Stomach smooth muscle (tissue), 2 donors: ENCODE measurements around the gene ADAMTSL2.

Experiments used
- H3K27ac ChIP-seq: one replicate; pipeline ENCODE4 v1.7.0; 2013; ENCODE audit warnings: mild to moderate bottlenecking, low read length, inconsistent platforms
- H3K27me3 ChIP-seq, 2 donors: one replicate each; pipeline ENCODE4 v1.7.0; 2013; ENCODE audit warnings: low read length in 2 of 2; ENCODE audit not compliant: insufficient read depth in 2 of 2, control insufficient read depth in 1 of 2
- H3K36me3 ChIP-seq, 2 donors: one replicate each; pipeline ENCODE4 v1.7.0; 2013; ENCODE audit warnings: low read length in 2 of 2; ENCODE audit not compliant: control insufficient read depth in 2 of 2, insufficient read depth in 2 of 2
- H3K4me1 ChIP-seq: one replicate; pipeline ENCODE4 v1.7.0; 2013; ENCODE audit warnings: low read length; ENCODE audit not compliant: control insufficient read depth, insufficient read depth
- H3K4me3 ChIP-seq, 2 donors: one replicate each; pipeline ENCODE4 v1.7.0; 2013; ENCODE audit warnings: low read length in 2 of 2
- H3K9ac ChIP-seq, 2 donors: one replicate each; pipeline ENCODE4 v1.7.0; 2013; ENCODE audit warnings: low read length in 2 of 2, mild to moderate bottlenecking in 1 of 2
- H3K9me3 ChIP-seq, 2 donors: one replicate each; pipeline ENCODE4 v1.7.0; 2013; ENCODE audit warnings: low read length in 2 of 2; ENCODE audit not compliant: control insufficient read depth in 2 of 2
- donor health status: healthy.
- donor health status: Pancreatic carcinoma.

ADAMTSL2 gene

DNA sequence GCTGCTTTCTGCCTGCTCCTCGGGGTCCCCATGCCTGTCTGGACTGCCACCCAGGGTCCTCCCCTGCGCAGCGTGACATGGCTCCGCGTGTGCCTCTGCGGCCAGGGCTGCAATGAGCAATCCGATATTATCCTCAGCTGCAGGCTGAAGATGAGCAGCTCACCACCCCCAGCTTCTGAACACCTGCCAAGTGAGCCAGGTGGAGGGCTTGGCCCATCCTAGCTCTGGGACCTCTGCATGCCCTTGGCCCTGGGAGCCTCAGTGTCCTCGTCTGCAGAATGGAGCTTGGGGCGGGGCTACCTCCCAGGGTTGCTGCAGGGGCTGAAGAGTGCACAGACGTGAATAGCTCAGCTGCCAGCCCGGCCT lies 5.6 kb upstream of the ADAMTSL2 start:
- Histone ChIP-seq H3K4me3 (no peak overlapping the region), H3K36me3 (no peaks in the 10 kb centered on the region), H3K9me3 (no peaks in the 10 kb centered on the region), H3K27me3 (peaks cover 0 to 2% of the 10 kb centered on the region in 2 donors), H3K27ac (no peak overlapping the region), H3K9ac (no peak overlapping the region), H3K4me1 (peaks cover 37% of the 10 kb centered on the region)

DNA sequence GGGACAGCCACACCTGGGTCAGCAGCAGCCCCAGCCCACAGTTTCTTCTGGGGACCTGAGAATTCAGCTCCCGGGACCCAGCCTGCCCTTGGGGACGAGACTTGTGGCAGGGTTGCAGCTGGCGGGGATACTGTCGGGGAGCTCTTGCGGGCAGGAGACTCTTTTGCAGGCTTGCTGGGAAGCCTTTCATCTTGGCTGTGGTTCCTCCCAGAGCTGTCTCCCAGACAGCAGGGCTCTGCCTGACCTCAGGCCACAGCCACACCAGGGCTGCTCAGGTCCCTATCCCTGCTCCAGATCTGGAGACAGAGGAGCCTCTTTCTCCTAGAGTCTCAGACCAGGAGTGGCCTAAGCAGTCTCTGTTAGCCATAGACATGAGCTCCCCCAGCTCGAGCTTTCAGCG lies 5.0 kb upstream of the ADAMTSL2 start:
- Histone ChIP-seq H3K9me3 (no peaks in the 10 kb centered on the region), H3K4me3 (no peak overlapping the region), H3K27me3 (peaks cover 0 to 2% of the 10 kb centered on the region in 2 donors), H3K9ac (no peak overlapping the region), H3K4me1 (peaks cover 43% of the 10 kb centered on the region), H3K36me3 (no peaks in the 10 kb centered on the region), H3K27ac (no peak overlapping the region)

DNA sequence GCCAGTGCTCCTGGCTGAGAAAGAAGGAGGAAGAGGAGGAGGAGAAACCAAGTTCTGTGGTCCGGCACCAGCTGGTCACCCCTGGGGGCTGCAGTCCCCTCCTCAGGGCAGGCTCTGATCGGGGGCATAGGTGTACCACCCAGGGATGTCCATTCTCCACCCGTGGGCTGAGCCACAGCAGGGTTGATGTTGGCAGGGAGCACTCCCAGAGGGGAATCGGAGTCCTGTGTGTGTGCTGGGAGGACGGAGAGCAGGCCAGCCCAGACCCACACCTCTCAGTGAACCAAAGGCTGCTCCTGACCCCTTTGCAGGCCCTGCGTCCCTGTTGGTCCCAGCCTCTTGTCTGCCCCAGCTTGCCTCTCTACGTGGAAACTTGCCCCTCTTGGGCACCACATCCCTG lies 4.6 kb upstream of the ADAMTSL2 start:
- Histone ChIP-seq H3K27ac (no peak overlapping the region), H3K4me1 (peaks cover 46% of the 10 kb centered on the region), H3K4me3 (no peak overlapping the region), H3K9ac (no peak overlapping the region), H3K36me3 (no peaks in the 10 kb centered on the region), H3K27me3 (peaks cover 0 to 2% of the 10 kb centered on the region in 2 donors), H3K9me3 (no peaks in the 10 kb centered on the region)

DNA sequence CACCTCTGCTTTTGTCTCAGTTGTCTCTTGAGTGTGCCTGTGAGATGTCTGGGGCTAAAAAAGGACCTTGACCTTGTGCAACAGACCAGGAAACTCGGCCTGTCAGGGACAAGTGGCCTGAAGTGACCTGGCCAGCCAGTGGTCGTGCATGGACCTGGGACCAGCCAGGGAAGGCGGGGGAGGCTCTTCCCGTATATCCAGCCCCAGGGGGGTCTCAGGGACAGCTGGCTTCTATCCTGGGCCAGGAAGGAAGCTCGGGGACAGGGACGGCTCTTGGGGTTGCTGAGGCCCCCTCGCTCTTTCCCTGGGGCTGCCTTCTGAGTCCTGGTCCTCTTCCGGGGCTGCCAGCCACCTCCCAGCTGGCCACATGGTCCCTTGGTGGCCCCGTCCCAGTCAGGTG lies 3.2 kb upstream of the ADAMTSL2 start:
- Histone ChIP-seq H3K4me1 (peaks cover 52% of the 10 kb centered on the region), H3K4me3 (no peak overlapping the region), H3K9me3 (no peaks in the 10 kb centered on the region), H3K9ac (no peak overlapping the region), H3K36me3 (no peaks in the 10 kb centered on the region), H3K27ac (no peak overlapping the region), H3K27me3 (no peaks in the 10 kb centered on the region)

DNA sequence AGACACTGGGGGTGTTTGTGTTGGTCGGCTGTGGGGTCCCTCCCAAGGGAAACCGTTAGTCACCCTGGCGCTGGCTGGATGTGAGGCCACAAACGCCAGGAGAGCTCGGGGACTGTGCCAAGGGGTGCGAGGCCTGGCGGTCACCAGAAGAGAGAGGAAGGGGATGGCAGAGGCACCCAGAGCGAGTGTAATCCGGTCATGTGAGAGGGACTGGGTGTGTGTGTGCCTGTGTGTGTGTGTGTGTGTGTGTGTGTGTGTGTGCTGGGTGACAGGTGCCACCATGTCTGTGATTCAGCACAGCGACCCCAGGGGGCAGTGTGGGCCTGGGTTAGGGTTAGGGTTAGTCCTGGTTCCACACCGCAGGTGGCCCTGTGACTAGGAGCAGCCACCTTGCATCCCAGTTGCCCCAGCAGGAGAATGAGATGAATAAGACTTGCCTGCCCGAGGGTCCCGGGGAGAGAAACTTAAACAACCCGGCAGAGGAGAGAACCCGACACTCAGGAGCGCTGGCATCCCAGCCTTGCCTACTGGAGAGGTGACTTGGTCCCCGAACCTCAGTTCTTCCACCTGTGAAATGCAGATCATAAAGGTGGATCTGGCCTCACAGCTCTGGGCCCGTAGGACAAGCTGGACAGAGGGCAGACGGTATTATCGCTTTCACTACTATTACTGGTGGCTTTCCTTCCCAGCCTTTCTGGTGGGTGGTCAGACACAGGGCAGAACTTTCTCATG lies 1.4 kb upstream of the ADAMTSL2 start:
- Histone ChIP-seq H3K9me3 (no peaks in the 10 kb centered on the region), H3K4me3 (no peak overlapping the region), H3K27ac (no peak overlapping the region), H3K4me1 (peaks cover 34% of the 10 kb centered on the region), H3K27me3 (no peaks in the 10 kb centered on the region), H3K9ac (no peak overlapping the region), H3K36me3 (no peaks in the 10 kb centered on the region)

DNA sequence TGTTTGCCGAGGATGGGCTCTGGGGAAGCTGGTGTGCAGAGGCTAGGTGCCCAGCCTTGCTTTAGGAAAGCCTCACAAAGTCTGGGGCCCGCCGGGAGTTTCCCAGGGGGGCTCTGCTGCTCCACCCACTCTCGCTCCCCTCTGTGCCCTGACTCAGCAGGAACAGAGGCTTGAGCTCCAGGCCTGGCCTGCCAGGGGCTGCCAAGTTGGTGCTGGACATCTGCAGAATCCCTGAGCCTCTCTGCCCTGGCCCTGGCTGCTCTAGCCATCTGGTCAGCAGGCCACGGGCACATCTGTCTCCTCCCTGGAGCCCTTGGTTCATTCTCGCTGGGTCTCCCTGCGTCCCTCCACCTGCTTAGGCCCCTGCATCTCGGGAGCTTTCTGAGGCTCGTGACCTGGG lies 647 bp upstream of the ADAMTSL2 start:
- Histone ChIP-seq H3K27ac (peak overlapping the region; percentile 24), H3K4me1 (peaks cover 30% of the 10 kb centered on the region), H3K9ac (peak overlapping the region in 1 of 2 donors; percentile 48), H3K36me3 (no peaks in the 10 kb centered on the region), H3K27me3 (no peaks in the 10 kb centered on the region), H3K4me3 (peak overlapping the region; percentile 43 to 73), H3K9me3 (no peaks in the 10 kb centered on the region)

DNA sequence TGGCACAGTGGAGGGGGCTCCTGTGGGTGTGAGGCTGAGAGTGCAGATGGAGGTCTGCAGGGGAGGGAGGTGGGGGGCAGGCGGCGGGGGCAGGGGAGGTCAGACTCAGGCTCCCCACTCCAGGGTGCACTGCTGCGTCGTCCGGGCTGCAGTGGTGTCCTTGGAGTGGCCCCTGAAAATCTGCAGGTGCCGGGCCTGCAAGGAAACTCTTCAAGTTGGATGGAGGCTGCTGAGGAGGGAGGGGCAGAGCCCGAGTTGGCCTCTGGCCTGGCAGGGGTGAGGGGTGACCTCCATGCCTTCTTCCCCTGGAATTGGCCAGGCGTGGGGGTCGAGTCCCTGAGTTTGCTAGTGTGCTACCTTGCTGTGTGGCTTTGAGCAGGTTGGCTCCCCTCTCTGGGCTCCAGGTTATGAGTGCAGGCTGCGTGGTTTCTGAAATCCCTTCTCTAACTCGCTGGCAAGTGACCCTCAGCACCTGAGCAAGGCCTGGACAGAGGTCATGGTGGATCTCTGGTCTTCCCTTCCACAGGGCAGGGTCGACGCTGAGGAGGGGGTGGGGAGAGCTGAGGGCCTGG lies 888 bp downstream of the ADAMTSL2 start:
- no peaks in the 10 kb centered on the region for H3K9me3 ChIP-seq
- peaks cover 2 to 3% of the 10 kb centered on the region in 2 donors for H3K27me3 ChIP-seq
- peak overlapping the region in 1 of 2 donors; percentile 73 for H3K4me3 ChIP-seq
- no peak overlapping the region for H3K27ac ChIP-seq
- H3K4me1 ChIP-seq = peaks cover 31% of the 10 kb centered on the region
- H3K36me3 ChIP-seq = no peaks in the 10 kb centered on the region
- no peak overlapping the region for H3K9ac ChIP-seq

DNA sequence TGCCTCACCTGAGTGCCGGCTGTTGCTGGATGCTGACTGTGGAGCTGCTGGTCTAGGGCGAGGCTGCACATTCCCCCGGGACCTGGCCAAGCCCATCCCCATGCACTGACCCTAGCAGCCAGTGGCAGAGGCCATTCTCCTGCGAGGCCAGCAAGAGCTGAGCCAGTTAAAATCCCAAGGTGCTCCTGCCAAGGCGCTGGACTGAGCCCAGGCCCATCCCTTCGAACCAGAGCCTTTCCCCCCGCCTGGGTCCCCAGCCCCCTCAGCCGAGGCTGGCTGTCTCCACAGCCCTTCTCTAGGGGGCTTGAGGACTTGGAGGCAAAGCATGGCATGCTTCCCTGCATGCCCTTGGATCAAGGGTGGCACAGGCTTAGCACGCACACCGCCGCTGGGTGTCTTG lies 1.6 kb downstream of the ADAMTSL2 start:
- H3K4me1 ChIP-seq = peaks cover 31% of the 10 kb centered on the region
- peaks cover 2 to 3% of the 10 kb centered on the region in 2 donors for H3K27me3 ChIP-seq
- no peak overlapping the region for H3K9ac ChIP-seq

DNA sequence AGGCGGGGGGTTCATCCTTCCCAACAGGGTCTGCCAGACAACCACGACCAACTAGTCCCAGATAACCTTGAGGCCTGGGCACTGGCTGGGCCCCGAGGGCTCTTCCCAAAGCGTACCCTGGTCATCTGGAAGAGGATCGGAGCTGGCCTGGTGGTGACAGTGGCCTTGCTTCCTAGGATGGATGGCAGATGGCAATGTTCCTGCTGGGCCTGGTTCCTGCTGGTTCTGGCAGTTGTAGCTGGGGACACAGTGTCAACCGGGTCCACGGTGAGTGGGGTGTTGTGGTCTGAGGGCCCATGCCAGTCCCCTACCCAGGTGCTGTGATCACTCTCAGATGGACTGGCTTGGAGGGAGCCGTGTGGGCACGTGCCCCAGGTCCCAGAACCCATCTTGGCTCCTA lies 2.0 kb downstream of the ADAMTSL2 start:
- Histone ChIP-seq H3K9ac (no peak overlapping the region), H3K9me3 (no peaks in the 10 kb centered on the region), H3K4me3 (peak overlapping the region in 1 of 2 donors; percentile 8), H3K27ac (no peak overlapping the region), H3K4me1 (peaks cover 31% of the 10 kb centered on the region), H3K36me3 (peaks cover 0 to 2% of the 10 kb centered on the region in 2 donors), H3K27me3 (peaks cover 2 to 3% of the 10 kb centered on the region in 2 donors)

More for the DNA sequence above, 1.6 kb downstream of the ADAMTSL2 start:
- Histone ChIP-seq H3K27ac (no peak overlapping the region), H3K36me3 (peaks cover 0 to 2% of the 10 kb centered on the region in 2 donors), H3K4me3 (peak overlapping the region in 1 of 2 donors; percentile 66), H3K9me3 (no peaks in the 10 kb centered on the region)

DNA sequence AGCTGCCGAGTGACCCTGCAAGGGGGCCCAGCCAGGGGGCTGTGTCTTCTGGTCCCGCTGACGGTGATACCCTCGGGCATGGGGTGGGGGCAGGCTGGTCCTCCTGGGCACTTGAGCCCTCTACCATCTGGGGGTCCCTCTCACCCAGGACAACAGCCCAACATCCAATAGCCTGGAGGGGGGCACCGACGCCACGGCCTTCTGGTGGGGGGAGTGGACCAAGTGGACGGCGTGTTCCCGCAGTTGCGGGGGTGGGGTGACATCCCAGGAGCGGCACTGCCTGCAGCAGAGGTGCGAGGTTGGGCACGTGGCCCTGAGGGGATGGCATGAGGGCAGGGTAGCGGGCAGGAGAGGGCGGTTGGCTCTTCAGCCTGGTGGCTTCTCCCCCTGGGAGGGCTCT lies 2.8 kb downstream of the ADAMTSL2 start:
- Histone ChIP-seq H3K36me3 (peaks cover 0 to 2% of the 10 kb centered on the region in 2 donors), H3K27ac (no peak overlapping the region), H3K4me1 (peaks cover 31% of the 10 kb centered on the region), H3K9me3 (no peaks in the 10 kb centered on the region), H3K4me3 (no peak overlapping the region), H3K9ac (no peak overlapping the region), H3K27me3 (peaks cover 2 to 3% of the 10 kb centered on the region in 2 donors)

DNA sequence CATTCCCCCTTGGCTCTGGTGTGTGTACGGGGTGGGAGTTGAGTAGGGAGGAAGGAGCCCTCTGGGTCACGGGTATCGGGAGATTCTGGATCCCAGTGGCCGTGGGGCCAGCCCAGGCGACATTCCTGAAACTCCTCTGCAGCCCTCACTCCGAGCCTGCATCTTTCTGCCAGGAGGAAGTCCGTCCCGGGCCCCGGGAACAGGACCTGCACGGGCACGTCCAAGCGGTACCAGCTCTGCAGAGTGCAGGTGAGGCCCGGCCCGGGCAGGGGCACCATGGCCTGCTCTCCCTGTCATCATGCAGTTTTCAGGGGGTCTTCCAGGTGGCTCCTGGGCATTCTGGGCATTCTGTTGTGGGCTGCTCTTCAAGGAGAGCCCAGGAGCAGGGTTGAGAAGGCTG lies 3.7 kb downstream of the ADAMTSL2 start:
- no peak overlapping the region for H3K27ac ChIP-seq
- H3K36me3 ChIP-seq = peaks cover 0 to 2% of the 10 kb centered on the region in 2 donors
- no peak overlapping the region for H3K9ac ChIP-seq
- H3K4me1 ChIP-seq = peaks cover 31% of the 10 kb centered on the region
- no peak overlapping the region for H3K4me3 ChIP-seq
- peaks cover 2 to 3% of the 10 kb centered on the region in 2 donors for H3K27me3 ChIP-seq
- no peaks in the 10 kb centered on the region for H3K9me3 ChIP-seq
